HG02973 (cell line): ENCODE measurements around the gene PLOD1.
A peak's percentile ranks its signal among the peaks of the same experiment; 100 is the strongest.
"Not testable (repeated sequence)": the region's sequence is repeated elsewhere in the genome, so short reads cannot be mapped to it uniquely, and the experiment has no call there.

Experiments used
- ATAC-seq: cut with Tn5 transposase; IDR thresholded peaks from one replicate; pipeline ENCODE4 v1.9.1; 2021; ENCODE audit warnings: moderate library complexity; ENCODE audit not compliant: unreplicated experiment

The PLOD1 gene

GRCh38 chr1:11912482-11913216 lies 21.9 kb upstream of the PLOD1 start:
- ATAC-seq, result not testable (repeated sequence)

GRCh38 chr1:11913291-11913690 lies 21.2 kb upstream of the PLOD1 start:
- ATAC-seq, result no peak

- no peak for ATAC-seq
Measured at GRCh38 chr1:11914024-11914423, 20.5 kb upstream of the PLOD1 start.

GRCh38 chr1:11918799-11919519 lies 15.6 kb upstream of the PLOD1 start:
- ATAC-seq, result no peak

GRCh38 chr1:11919621-11920020 lies 14.9 kb upstream of the PLOD1 start:
- ATAC-seq, result no peak

GRCh38 chr1:11920239-11920903 lies 14.1 kb upstream of the PLOD1 start:
- no peak for ATAC-seq

- no peak for ATAC-seq
Measured at GRCh38 chr1:11921022-11921421, 13.5 kb upstream of the PLOD1 start.

- ATAC-seq, result no peak
Measured at GRCh38 chr1:11923069-11923826, 11.3 kb upstream of the PLOD1 start.

- ATAC-seq, result no peak
Measured at GRCh38 chr1:11923827-11924113, 10.7 kb upstream of the PLOD1 start.

- no peak for ATAC-seq
Measured at GRCh38 chr1:11924334-11925195, 10.0 kb upstream of the PLOD1 start.

- ATAC-seq, result not testable (repeated sequence)
Measured at GRCh38 chr1:11925196-11925937, 9.2 kb upstream of the PLOD1 start.

- ATAC-seq, result no peak
Measured at GRCh38 chr1:11925938-11926292, 8.6 kb upstream of the PLOD1 start.

- ATAC-seq, result no peak
Measured at GRCh38 chr1:11927866-11928592, 6.5 kb upstream of the PLOD1 start.

GRCh38 chr1:11929849-11930248 lies 4.7 kb upstream of the PLOD1 start:
- no peak for ATAC-seq

- no peak for ATAC-seq
Measured at GRCh38 chr1:11930571-11931445, 3.7 kb upstream of the PLOD1 start.

GRCh38 chr1:11931845-11932244 lies 2.7 kb upstream of the PLOD1 start:
- no peak for ATAC-seq

GRCh38 chr1:11935057-11935412 lies 518 bp downstream of the PLOD1 start:
- ATAC-seq, result peak; percentile 7

- not testable (repeated sequence) for ATAC-seq
Measured at GRCh38 chr1:11935733-11936132, 1.2 kb downstream of the PLOD1 start.
